Stimulated activated CD8-positive, alpha-beta memory T cell treated with anti-CD3 and anti-CD28 coated beads, Interleukin-4, amount 100 ng/mL, for 48 hours (primary cell): ENCODE data around the gene AKAP6.

Experiments
- DNase-seq: peaks from one replicate; pipeline ENCODE4 v3.0.0-alpha.2; 2020

AKAP6 gene

GRCh38 chr14:32588448-32589320 is 259.6 kb downstream of the AKAP6 start:
- DNase-seq, result no peak

DNA sequence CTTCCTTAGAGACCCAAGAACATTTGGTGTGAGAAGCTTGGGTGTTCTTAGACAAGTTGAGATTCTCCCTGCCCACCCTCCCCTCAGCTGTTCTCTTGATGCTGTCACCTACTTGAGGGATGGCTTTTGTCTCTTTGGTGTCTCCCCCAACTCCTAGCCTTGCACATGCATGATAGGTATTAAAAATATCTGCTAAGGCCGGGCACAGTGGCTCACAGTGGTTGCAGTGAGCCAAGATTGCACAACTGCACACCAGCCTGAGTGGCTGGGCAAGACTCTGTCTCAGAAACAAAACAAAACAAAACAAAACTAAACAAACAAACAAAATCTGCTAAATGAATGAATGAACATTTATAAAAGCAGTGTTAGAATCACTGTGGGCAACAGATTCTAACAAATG is 261.1 kb downstream of the AKAP6 start:
- DNase-seq, result no peak

GRCh38 chr14:32593290-32593942 is 264.3 kb downstream of the AKAP6 start:
- no peak for DNase-seq

- no peak for DNase-seq
Measured at GRCh38 chr14:32594766-32595165, 265.7 kb downstream of the AKAP6 start.

DNA sequence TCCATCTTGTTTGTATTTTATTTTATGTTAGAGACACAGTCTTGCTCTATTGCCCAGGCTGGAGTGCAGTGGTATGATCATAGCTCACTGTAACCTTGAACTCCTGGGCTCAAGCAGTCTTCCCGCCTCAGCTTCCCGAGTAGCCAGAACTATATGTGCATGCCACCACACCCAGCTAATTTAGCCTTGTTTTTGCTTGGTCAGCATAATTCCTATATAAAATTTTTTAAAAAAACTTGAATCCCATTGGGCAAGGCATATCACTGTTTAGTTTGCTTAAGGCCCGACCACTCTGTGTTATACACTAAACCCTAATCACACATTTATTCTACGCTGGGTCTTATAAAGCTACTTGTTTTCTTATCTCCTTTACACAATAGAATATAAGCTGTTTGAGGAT is 266.4 kb downstream of the AKAP6 start:
- DNase-seq, result no peak

DNA sequence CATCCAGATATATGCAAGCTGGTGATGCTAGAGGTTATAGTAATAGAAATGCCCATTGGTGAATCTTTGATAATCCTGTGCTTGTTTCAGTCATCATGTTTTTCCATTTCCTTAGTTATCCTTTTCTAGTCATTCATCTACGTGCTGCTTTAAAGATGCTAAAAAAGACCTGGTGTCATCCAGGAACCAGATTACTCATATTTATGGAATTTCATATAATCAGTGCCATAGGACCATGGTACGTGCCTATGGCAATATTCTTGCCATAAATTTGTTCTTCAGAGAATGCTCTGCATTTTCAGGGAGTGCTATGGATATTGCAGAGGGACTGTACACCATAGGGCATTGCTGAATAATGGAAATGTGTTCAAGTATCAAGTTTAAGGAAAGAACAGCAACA is 267.3 kb downstream of the AKAP6 start:
- no peak for DNase-seq

DNA sequence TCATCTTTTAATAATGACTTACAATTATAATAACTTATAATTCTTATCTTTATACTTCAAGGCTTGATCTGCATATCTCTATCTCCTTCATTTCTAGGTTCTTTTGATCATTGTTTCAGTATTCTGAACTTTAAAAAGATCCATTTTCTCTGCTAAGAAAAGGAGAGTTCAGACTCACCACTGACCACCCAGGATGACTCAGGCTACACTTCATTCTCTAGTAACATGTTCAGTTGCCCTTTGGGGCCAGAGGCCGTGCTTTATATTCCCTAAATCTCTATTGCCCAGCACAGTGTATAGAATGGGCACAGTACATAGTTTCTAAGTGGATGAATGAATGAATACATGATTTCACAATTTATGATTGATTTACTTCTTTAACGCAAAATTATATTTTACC is 268.7 kb downstream of the AKAP6 start:
- DNase-seq, result no peak

DNA sequence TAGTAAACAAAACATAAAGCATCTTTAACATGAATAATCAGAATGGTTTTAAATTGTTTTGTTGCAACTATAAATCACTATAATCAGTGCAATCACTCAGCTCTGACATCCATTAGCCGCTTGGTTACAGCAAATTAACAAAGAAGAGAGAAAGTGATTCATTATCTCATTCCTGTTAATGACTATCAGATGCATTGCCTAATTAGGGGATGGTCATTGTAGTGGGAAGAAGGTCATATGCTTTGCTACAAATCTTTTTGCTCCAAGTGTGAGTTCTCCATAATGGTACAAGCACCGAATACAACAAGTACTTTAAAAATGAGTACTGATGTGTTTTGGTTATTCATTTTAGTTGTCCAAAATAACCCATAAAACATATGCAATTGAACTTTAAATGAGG is 272.0 kb downstream of the AKAP6 start:
- DNase-seq, result no peak

GRCh38 chr14:32601906-32602305 is 272.8 kb downstream of the AKAP6 start:
- no peak for DNase-seq

DNA sequence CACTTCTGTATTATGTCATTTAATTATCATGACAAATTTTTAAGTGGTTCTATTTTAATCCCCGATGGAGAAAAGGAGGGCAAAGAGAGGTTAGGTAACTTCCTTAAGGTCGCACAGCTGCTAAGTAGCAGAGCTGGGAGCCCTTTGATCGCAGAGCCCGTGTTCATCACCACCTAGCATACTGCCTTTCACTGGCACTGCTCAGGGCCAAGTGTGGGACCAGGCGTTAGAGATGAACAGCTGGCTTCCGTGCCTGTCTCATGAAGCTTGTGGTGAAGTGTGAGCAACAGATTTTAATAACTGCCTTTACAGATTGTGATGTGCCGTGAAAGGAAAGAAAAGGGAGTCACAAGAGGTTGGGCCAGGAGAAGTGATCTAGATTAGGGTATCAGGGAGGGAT is 273.6 kb downstream of the AKAP6 start:
- no peak for DNase-seq

DNA sequence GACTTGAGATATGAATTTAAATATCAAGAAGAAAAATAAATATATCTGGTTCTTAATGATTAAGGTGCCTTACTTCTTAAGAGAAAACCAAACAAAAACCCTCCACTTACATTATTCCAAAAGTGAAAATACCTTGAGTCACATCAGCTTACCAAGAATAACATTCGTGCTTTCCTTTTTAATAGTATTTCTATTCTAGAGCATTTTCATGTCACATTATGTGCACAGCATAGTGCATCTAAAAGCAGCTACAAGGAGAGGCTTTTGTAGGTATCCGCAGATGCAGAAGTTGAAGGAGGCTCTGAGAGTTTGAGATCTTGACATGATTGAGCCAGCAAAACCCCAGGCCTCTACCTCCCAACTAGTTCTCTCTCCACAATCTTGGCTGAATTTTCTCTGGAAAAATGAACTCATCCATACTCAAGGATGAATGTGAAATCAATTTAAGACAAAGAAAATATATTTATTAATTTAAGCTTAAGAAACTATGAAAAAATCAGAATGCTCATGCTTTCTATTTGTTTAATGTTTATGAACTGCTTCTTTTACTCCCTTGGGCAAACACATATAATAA is 275.0 kb downstream of the AKAP6 start:
- DNase-seq, result no peak

DNA sequence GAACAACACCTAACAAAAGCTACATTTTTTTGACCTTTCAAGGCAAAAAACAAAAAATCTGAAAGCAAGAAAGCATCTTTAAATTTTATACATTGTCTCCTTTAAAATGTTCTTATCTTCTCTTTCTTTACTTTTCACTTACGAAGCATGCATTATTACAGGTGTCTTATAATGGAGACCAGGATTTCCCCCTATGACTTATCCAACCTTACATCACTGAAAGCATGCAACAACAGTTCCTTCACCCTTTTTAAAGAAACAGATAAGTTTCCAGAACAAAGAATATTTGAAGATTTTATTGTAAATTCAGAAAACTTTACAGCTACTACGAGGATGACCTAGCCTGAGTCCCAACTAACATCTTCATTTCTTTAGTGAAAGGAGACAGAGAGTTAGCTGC is 277.2 kb downstream of the AKAP6 start:
- DNase-seq, result no peak

- no peak for DNase-seq
Measured at GRCh38 chr14:32607399-32607798, 278.3 kb downstream of the AKAP6 start.

DNA sequence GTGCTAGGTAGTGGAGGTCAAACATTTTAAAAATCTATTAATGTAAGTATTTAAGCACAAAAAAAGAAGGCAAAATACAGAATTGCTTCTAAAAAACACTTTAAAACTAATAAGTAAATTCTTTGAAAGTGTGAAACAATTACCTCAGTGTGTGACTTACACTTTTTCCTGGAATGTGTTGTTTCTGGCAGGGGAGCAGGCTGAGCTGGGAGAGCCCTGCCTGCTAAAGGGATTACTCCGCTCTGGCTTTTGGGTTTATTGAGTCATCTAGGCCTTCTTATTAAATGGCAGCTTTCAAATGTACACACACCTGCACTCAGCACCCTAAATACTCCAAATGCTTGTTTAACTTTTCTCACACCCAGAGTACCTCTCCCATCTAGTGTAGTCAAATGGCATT is 279.8 kb downstream of the AKAP6 start:
- no peak for DNase-seq

DNA sequence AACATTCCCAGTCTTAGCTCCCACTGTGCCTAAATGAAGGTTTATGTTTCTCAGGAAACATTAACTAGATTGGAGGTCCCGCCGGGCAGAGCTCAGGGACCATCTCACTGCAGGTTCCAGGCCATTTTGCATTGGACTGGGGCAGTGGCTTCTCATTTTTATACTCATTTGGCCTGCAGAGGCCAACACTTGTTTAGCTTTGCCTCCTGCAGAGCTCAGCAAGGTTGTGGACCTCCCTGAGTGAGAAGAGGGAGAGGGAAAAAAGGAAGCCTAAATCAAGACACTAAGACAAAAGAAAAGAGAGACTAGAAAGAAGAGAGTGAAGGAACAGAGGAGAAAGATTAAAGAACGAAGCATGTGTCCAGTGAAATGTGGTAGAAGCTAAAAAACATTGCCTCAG is 280.3 kb downstream of the AKAP6 start:
- no peak for DNase-seq

GRCh38 chr14:32611752-32612151 is 282.7 kb downstream of the AKAP6 start:
- no peak for DNase-seq

DNA sequence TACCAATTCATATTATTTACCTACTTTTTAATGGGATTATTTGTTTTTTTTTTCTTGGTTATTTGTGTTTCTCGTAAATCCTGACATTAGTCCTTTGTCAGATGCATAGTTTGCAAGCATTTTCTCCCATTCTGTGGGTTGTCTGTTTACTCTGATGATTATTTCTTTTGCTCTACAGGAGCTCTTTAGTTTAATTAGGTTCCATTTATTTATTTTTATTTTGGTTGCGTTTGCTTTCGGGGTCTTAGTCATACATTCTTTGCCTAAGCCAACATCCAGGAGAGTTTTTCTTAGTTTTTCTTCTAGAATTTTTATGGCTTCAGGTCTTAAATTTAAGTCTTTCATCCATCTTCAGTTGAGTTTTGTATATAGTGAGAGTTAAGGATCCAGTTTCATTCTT is 289.9 kb downstream of the AKAP6 start:
- DNase-seq, result no peak

GRCh38 chr14:32620303-32620702 is 291.2 kb downstream of the AKAP6 start:
- DNase-seq, result no peak

DNA sequence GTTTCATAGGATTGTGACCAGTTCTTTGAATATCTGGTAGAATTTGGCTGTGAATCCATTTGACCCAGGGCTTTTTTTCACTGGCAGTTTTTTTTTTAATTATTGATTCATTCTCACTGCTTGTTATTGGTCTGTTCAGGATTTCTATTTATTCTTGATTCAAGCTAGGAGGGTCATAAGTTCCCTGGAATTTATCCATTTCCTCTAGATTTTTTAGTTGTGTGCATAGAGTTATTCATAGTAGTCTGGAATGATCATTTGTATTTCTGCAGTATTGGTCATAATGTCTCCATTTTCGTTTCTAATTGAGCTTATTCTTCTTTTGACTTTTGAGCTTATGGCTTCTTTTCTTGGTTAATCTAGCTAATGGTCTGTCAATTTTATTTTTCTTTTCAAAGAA is 291.6 kb downstream of the AKAP6 start:
- DNase-seq, result no peak

DNA sequence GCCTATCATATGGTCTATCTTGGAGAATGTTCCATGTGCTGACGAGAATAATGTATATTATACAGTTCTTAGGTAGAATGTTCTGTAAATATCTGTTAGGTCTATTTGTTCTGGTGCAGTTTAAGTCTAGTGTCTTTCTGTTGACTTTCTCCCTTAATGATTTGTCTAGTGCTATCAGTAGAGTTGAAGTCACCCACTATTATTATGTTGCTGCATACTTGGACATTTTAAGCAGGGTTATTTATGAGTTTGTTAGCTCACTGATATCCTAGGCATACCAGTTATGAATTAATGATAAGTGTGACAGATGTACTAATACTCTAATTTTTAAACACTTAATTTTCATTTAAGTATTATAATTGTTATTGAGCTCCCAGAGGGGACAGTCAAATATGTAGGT is 292.5 kb downstream of the AKAP6 start:
- DNase-seq, result no peak

GRCh38 chr14:32622742-32623141 is 293.6 kb downstream of the AKAP6 start:
- DNase-seq, result no peak

DNA sequence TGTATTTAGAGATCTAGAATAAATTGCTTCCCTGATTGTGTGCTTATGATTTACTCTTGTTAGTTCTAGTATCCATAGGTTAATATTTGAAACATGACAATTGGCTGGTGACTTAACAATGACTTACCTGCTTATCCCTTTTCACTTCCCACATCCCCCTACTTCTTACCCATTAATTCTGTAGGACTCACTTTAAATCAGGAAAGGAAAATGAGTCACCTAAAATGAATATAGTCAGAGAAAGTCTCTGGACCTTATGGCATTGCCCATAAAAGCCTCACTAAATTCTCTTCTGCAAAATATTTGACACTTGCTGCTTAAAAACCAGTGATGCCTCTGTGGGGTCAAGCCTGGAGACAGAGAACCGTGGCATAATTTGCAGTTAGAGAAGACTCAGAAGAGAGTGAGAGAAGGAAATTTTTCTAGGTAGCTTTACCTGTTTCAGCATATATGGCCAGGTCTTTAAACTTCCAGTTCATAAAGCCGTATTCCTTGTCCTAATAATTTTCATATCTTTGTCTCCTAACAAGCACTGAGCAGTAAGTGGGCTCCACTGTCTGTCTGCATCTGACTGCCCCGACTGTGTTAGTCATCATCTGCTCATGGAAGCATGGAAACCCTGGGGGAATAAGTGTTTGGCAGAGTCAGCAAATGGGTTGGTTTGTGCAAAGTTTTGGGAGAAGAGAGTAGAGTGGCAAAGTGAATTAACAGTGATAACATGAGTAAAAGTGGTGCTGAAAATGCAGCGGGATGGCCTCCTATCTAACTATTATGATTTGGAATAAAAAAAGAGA is 294.4 kb downstream of the AKAP6 start:
- DNase-seq, result no peak

DNA sequence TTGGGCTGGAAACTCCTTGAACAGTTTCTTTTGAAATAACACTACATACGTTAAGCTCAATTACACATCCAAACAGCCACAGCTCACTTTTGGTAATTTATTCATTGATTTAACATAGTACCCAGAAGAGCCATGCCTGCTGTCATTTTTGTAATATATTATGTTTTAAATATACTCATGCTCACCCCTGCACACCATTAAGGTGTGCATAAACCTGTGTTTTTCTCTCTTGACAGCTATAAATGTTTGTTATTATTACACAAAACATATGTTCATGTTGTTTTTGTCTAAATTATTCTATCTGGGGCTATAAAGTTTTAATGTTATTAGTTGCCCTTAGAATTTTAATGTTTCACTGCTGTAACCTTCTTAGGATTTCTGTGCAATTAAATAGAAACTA is 296.1 kb downstream of the AKAP6 start:
- DNase-seq, result no peak
